ENCODE measurements around the gene USP32. TPM values are rescaled to one million over a fixed set of nuclear protein-coding genes. Genes with fewer than 3 reads are reported as not detected.
A peak's percentile ranks its signal among the peaks of the same experiment; 100 is the strongest.

Gene USP32
- total and polyA plus RNA-seq, 2 donors (not counting 3 experiments of a cell fraction or from before 2014, with no cell fraction given) = 15.7 to 52.9 TPM

- H3K4me2 ChIP-seq (ENCODE audit: insufficient read depth, low read length) = no peak overlapping the region
- no peak overlapping the region for H3K9ac ChIP-seq (replicated peaks; ENCODE audit: extremely low read depth, insufficient read depth, low read length)
- DNase-seq (ENCODE audit: low read depth, low spot score) (no peak), FAIRE-seq (peak; percentile 15)
- H3K79me2 ChIP-seq (ENCODE audit: control insufficient read depth, insufficient read depth, low read length) = no peaks in the 10 kb centered on the region
- BruUV-seq (replicated peaks) = no TSS peak
- H3K36me3 ChIP-seq (ENCODE audit: control insufficient read depth in 2 of 2, extremely low read depth in 1 of 2, insufficient read depth in 2 of 2, low read length in 2 of 2) = no peaks in the 10 kb centered on the region
- ChIA-PET CTCF (interaction anchor here (0.7 to 2.9 kb wide), 2 partner anchors 10 to 14 kb away, joined by 3 to 9 read pairs; no protein-coding TSS in a partner anchor), POLR2A (no interaction called here)
- H3K4me1 ChIP-seq (ENCODE audit: control insufficient read depth, extremely low read depth, insufficient read depth, low read length) = no peaks in the 10 kb centered on the region
- H2AFZ ChIP-seq (ENCODE audit: low read depth, low read length) = no peak overlapping the region
- H3K9me1 ChIP-seq (replicated peaks; ENCODE audit: control insufficient read depth, extremely low read depth, insufficient read depth, low read length) = no peaks in the 10 kb centered on the region
- no peaks in the 10 kb centered on the region for H3K9me3 ChIP-seq (replicated peaks; ENCODE audit: control insufficient read depth, insufficient read depth, low read length)
- dilution Hi-C loops (cut with MboI; ENCODE audit: extremely low pct_ligation_motif_present, low sequenced_read_pairs) (no loop called here), intact Hi-C loops (cut with micrococcal nuclease) (no loop called here)
- H4K20me1 ChIP-seq (replicated peaks; ENCODE audit: control insufficient read depth, extremely low read depth, insufficient read depth, low read length) = no peaks in the 10 kb centered on the region
- H3K4me3 ChIP-seq (replicated peaks in 1 of 3; ENCODE audit: insufficient read depth in 1 of 3, low read depth in 1 of 3, low read length in 3 of 3) = no peak overlapping the region
- no peaks in the 10 kb centered on the region for H3K27me3 ChIP-seq (ENCODE audit: control insufficient read depth in 2 of 2, insufficient read depth in 2 of 2, low read length in 2 of 2)
- H3K27ac ChIP-seq (ENCODE audit: insufficient read depth, low read depth, low read length) = no peak overlapping the region
- TF ChIP-seq GATA2 (IDR thresholded peaks at IDR 0.05; ENCODE audit: insufficient read depth, insufficient read length, low read depth, low read length) = no peak
- TF ChIP-seq MYC (IDR thresholded peaks at IDR 0.05; ENCODE audit: low read depth, low read length) = no peak
- no peak for TF ChIP-seq POLR2A (IDR thresholded peaks at IDR 0.05; ENCODE audit: low read depth, low read length)
- TF ChIP-seq JUN (IDR thresholded peaks at IDR 0.05; ENCODE audit: borderline replicate concordance, insufficient read depth, insufficient read length, low read depth) = no peak
Measured at GRCh38 chr17:60406887-60407286, 15.0 kb upstream of the USP32 start.

GRCh38 chr17:60403962-60404361, 12.0 kb upstream of the USP32 start:
- dilution Hi-C loops (cut with MboI; ENCODE audit: extremely low pct_ligation_motif_present, low sequenced_read_pairs) (no loop called here), intact Hi-C loops (cut with micrococcal nuclease) (no loop called here)
- H3K36me3 ChIP-seq (ENCODE audit: control insufficient read depth in 2 of 2, extremely low read depth in 1 of 2, insufficient read depth in 2 of 2, low read length in 2 of 2) = no peaks in the 10 kb centered on the region
- H3K27me3 ChIP-seq (ENCODE audit: control insufficient read depth in 2 of 2, insufficient read depth in 2 of 2, low read length in 2 of 2) = no peaks in the 10 kb centered on the region
- H3K4me3 ChIP-seq (replicated peaks in 1 of 3; ENCODE audit: insufficient read depth in 1 of 3, low read depth in 1 of 3, low read length in 3 of 3) = no peak overlapping the region
- FAIRE-seq (no peak), DNase-seq (ENCODE audit: low read depth, low spot score) (no peak)
- no peaks in the 10 kb centered on the region for H3K9me3 ChIP-seq (replicated peaks; ENCODE audit: control insufficient read depth, insufficient read depth, low read length)
- no peak overlapping the region for H3K9ac ChIP-seq (replicated peaks; ENCODE audit: extremely low read depth, insufficient read depth, low read length)
- no peaks in the 10 kb centered on the region for H3K4me1 ChIP-seq (ENCODE audit: control insufficient read depth, extremely low read depth, insufficient read depth, low read length)
- H3K27ac ChIP-seq (ENCODE audit: insufficient read depth, low read depth, low read length) = no peak overlapping the region
- ChIA-PET CTCF (interaction anchor here (1.0 to 1.5 kb wide), 3 partner anchors 9 to 17 kb away, joined by 3 to 6 read pairs (median 5); no protein-coding TSS in a partner anchor), POLR2A (no interaction called here)
- no peaks in the 10 kb centered on the region for H3K9me1 ChIP-seq (replicated peaks; ENCODE audit: control insufficient read depth, extremely low read depth, insufficient read depth, low read length)
- no peak for TF ChIP-seq POLR2AphosphoS5 (IDR thresholded peaks at IDR 0.05; ENCODE audit: insufficient read depth, low read depth, low read length)
- no peak for TF ChIP-seq FOS (IDR thresholded peaks at IDR 0.05; ENCODE audit: borderline replicate concordance, insufficient read depth, low read length)
- no peak for TF ChIP-seq MYC (IDR thresholded peaks at IDR 0.05; ENCODE audit: low read depth, low read length)
- no peak for TF ChIP-seq CTCF (IDR thresholded peaks at IDR 0.05; ENCODE audit: extremely low read depth in 1 of 2, insufficient read depth in 1 of 2, low read depth in 1 of 2, low read length in 2 of 2)
- no peak for TF ChIP-seq EZH2 (IDR thresholded peaks at IDR 0.05; ENCODE audit: borderline replicate concordance, low read depth, low read length, severe bottlenecking)
- TF ChIP-seq MAX (IDR thresholded peaks at IDR 0.05; ENCODE audit: insufficient read depth, insufficient read length) = no peak
- TF ChIP-seq GATA2 (IDR thresholded peaks at IDR 0.05; ENCODE audit: insufficient read depth, insufficient read length, low read depth, low read length) = no peak
- no peak for TF ChIP-seq POLR2A (IDR thresholded peaks at IDR 0.05; ENCODE audit: low read depth, low read length)
- no peak for TF ChIP-seq JUN (IDR thresholded peaks at IDR 0.05; ENCODE audit: borderline replicate concordance, insufficient read depth, insufficient read length, low read depth)
- no peak overlapping the region for H2AFZ ChIP-seq (ENCODE audit: low read depth, low read length)
- no peak overlapping the region for H3K4me2 ChIP-seq (ENCODE audit: insufficient read depth, low read length)
- no TSS peak for BruUV-seq (replicated peaks)
- H3K79me2 ChIP-seq (ENCODE audit: control insufficient read depth, insufficient read depth, low read length) = no peaks in the 10 kb centered on the region
- no peaks in the 10 kb centered on the region for H4K20me1 ChIP-seq (replicated peaks; ENCODE audit: control insufficient read depth, extremely low read depth, insufficient read depth, low read length)

All from endothelial cell of umbilical vein (primary cell).